HFF-Myc (cell line): ENCODE data around the gene SMIM14.

Source experiments
- DNase-seq: peaks from one replicate; pipeline ENCODE4 v3.0.0-alpha.2; 2011; ENCODE audit warnings: low read depth; ENCODE audit errors: extremely low read depth
- H3K4me3 ChIP-seq: replicated peaks from 2 replicates; pipeline ENCODE4 v1.5.1; 2011; ENCODE audit warnings: low read depth, mild to moderate bottlenecking, control low read depth, low read length
- CTCF ChIP-seq: IDR thresholded peaks from 2 replicates; pipeline ENCODE4 v1.5.1; 2012; ENCODE audit warnings: mild to moderate bottlenecking, low read depth, low read length, control low read depth; ENCODE audit errors: missing control alignments

The SMIM14 gene

GRCh38 chr4:39642885-39643552, 4.4 kb upstream of the SMIM14 start:
- no peak for DNase-seq
- TF ChIP-seq CTCF = no peak
- no peak overlapping the region for H3K4me3 ChIP-seq

GRCh38 chr4:39641451-39641850, 2.8 kb upstream of the SMIM14 start:
- DNase-seq = no peak
- H3K4me3 ChIP-seq = no peak overlapping the region
- no peak for TF ChIP-seq CTCF

GRCh38 chr4:39637586-39638353, 895 bp downstream of the SMIM14 start:
- H3K4me3 ChIP-seq = peak overlapping the region; percentile 88
- no peak for DNase-seq
- no peak for TF ChIP-seq CTCF

GRCh38 chr4:39637221-39637585, 1.5 kb downstream of the SMIM14 start:
- TF ChIP-seq CTCF = no peak
- DNase-seq = no peak

GRCh38 chr4:39636531-39637184, 2.0 kb downstream of the SMIM14 start:
- no peak for TF ChIP-seq CTCF
- peak overlapping the region; percentile 88 for H3K4me3 ChIP-seq
- no peak for DNase-seq

More at GRCh38 chr4:39637221-39637585, 1.5 kb downstream of the SMIM14 start:
- H3K4me3 ChIP-seq = peak overlapping the region; percentile 88

- no peak for TF ChIP-seq CTCF
- H3K4me3 ChIP-seq = no peak overlapping the region
Observed at GRCh38 chr4:39635023-39635422, 3.6 kb downstream of the SMIM14 start.

More at GRCh38 chr4:39635023-39635422, 3.6 kb downstream of the SMIM14 start:
- no peak for DNase-seq
